OCI-LY7 (cell line): ENCODE data around the gene KCNJ5. TPM values are rescaled to one million over a fixed set of nuclear protein-coding genes. Genes with fewer than 3 reads are reported as not detected.

Source experiments
- BruUV-seq: library from RNA; stranded (reverse); fragments of 400-500 nt; replicated peaks from 2 replicates; lab custom pipeline; 2021; lab: Mats Ljungman, UMichigan
- CTCF ChIA-PET: fragments of 300-600 bp; sonication (Branson Sonifier 250); formaldehyde crosslinking; loops from one replicate; lab custom pipeline; 2022; ENCODE audit warnings: antibody characterized with exemption; ENCODE audit not compliant: unreplicated experiment; lab: Charles Lee
- POLR2A ChIA-PET: fragments of 300-600 bp; sonication (Branson Sonifier 250); formaldehyde crosslinking; loops from one replicate; lab custom pipeline; 2022; ENCODE audit warnings: antibody characterized with exemption; lab: Charles Lee
- DNase-seq: peaks from one replicate; pipeline ENCODE4 v3.0.0-alpha.2; 2015; ENCODE audit warnings: low spot score
- H2AFZ ChIP-seq: fragments of 200-600 bp; sonication (generic), shearing (Covaris generic); 2 replicates; pipeline ENCODE4 v1.6.1; 2014; ENCODE audit warnings: mild to moderate bottlenecking, antibody characterized with exemption, low read length, moderate library complexity
- H3K27ac ChIP-seq: fragments of 200-600 bp; sonication (generic); 2 replicates; pipeline ENCODE4 v1.5.1; 2014; ENCODE audit warnings: mixed run types, low read depth, mild to moderate bottlenecking, moderate library complexity, low read length, inconsistent platforms; ENCODE audit not compliant: poor library complexity, severe bottlenecking
- H3K36me3 ChIP-seq: fragments of 200-600 bp; sonication (generic); 2 replicates; pipeline ENCODE4 v1.6.1; 2014; ENCODE audit warnings: mild to moderate bottlenecking, antibody characterized with exemption, low read length, moderate library complexity, mixed read lengths; ENCODE audit not compliant: insufficient read depth
- H3K4me1 ChIP-seq: fragments of 200-600 bp; sonication (generic); 2 replicates; pipeline ENCODE4 v1.5.1; 2014; ENCODE audit warnings: mild to moderate bottlenecking, low read length; ENCODE audit not compliant: insufficient read depth, poor library complexity, severe bottlenecking
- H3K4me2 ChIP-seq: fragments of 200-600 bp; sonication (generic); 2 replicates; pipeline ENCODE4 v1.6.1; 2014; ENCODE audit warnings: mild to moderate bottlenecking, low read length
- H3K4me3 ChIP-seq: fragments of 200-600 bp; sonication (generic); 2 replicates; pipeline ENCODE4 v1.5.1; 2014; ENCODE audit warnings: mild to moderate bottlenecking, low read depth, low read length; ENCODE audit not compliant: poor library complexity, severe bottlenecking
- H3K79me2 ChIP-seq: fragments of 200-600 bp; sonication (generic); 2 replicates; pipeline ENCODE4 v1.6.1; 2016; ENCODE audit warnings: low read depth, mild to moderate bottlenecking, low read length, moderate library complexity, mixed read lengths; ENCODE audit not compliant: insufficient read depth
- H3K9me2 ChIP-seq: fragments of 200-600 bp; sonication (generic); 2 replicates; pipeline ENCODE4 v1.6.1; 2016; ENCODE audit warnings: mild to moderate bottlenecking, low read length, mixed read lengths; ENCODE audit not compliant: insufficient read depth
- H3K9me3 ChIP-seq: fragments of 200-600 bp; sonication (generic); 2 replicates; pipeline ENCODE4 v1.6.1; 2014; ENCODE audit warnings: mild to moderate bottlenecking, mixed run types, low read length, mixed read lengths
- H4K20me1 ChIP-seq: fragments of 200-600 bp; sonication (generic); 2 replicates; pipeline ENCODE4 v1.6.1; 2014; ENCODE audit warnings: mild to moderate bottlenecking, antibody characterized with exemption, low read length, moderate library complexity, mixed read lengths; ENCODE audit not compliant: insufficient read depth
- EZH2phosphoT487 ChIP-seq: fragments of 200-600 bp; sonication (generic); IDR thresholded peaks from 2 replicates; pipeline ENCODE4 v1.6.1; 2018; ENCODE audit warnings: low read depth, borderline replicate concordance, mild to moderate bottlenecking, mixed run types, antibody characterized with exemption, low read length, moderate library complexity, mixed read lengths
- intact Hi-C: fragments of 100-400 bp; cut with micrococcal nuclease; formaldehyde crosslinking; loops from one replicate; pipeline ENCODE4 v1.10.0; 2022; ENCODE audit not compliant: unreplicated experiment
- total RNA-seq, 2 experiments: library from RNA; depleted of rRNA in 1 of 2; stranded (reverse); fragments of >200 nt in 1 of 2; shearing (Covaris generic) in 1 of 2; gene quantifications; 2 replicates each; pipeline ENCODE4 v1.2.3, GENCODE V29; 2014 to 2022
- TF ChIP-seq, protein P1 (sequence below): fragments of 200-600 bp; sonication (generic); conservative IDR thresholded peaks from 2 replicates; pipeline ENCODE4 v1.5.1; 2014; ENCODE audit warnings: mild to moderate bottlenecking, antibody characterized with exemption, low read length, moderate library complexity, mixed read lengths

Gene KCNJ5
- total RNA-seq, 2 experiments from 2014 or later: not detected

DNA sequence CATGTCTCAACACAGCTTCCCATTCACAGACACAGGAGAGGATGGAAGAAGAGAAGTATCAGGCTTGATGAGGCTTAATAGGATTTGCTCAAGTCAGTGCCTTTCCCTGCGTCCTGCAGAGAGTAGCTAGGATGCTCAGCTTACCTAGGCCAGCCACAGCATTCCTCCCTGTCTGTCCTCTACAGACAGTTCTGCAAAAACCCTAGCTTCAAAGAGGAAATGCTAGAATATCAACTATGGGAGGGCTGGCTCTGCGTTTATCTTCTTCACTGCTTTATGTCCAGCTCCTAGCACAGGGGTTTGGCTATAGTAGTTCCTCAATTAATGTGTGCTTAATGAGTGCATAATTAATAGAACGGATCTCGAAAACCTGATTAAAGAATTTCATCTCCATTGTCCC, 16.4 kb downstream of the KCNJ5 start:
- no peak overlapping the region for H3K4me3 ChIP-seq
- H3K27ac ChIP-seq: no peak overlapping the region
- POLR2A ChIA-PET: no interaction called here
- no peak overlapping the region for H2AFZ ChIP-seq
- DNase-seq: no peak
- no peaks in the 10 kb centered on the region for H3K79me2 ChIP-seq
- no peaks in the 10 kb centered on the region for H3K4me1 ChIP-seq
- CTCF ChIA-PET: interaction anchor here (0.6 kb wide), 1 partner anchor 1612 kb away, joined by 3 read pairs; no protein-coding TSS in a partner anchor
- H3K9me3 ChIP-seq: no peaks in the 10 kb centered on the region
- no peaks in the 10 kb centered on the region for H4K20me1 ChIP-seq
- TF ChIP-seq, protein P1, sequence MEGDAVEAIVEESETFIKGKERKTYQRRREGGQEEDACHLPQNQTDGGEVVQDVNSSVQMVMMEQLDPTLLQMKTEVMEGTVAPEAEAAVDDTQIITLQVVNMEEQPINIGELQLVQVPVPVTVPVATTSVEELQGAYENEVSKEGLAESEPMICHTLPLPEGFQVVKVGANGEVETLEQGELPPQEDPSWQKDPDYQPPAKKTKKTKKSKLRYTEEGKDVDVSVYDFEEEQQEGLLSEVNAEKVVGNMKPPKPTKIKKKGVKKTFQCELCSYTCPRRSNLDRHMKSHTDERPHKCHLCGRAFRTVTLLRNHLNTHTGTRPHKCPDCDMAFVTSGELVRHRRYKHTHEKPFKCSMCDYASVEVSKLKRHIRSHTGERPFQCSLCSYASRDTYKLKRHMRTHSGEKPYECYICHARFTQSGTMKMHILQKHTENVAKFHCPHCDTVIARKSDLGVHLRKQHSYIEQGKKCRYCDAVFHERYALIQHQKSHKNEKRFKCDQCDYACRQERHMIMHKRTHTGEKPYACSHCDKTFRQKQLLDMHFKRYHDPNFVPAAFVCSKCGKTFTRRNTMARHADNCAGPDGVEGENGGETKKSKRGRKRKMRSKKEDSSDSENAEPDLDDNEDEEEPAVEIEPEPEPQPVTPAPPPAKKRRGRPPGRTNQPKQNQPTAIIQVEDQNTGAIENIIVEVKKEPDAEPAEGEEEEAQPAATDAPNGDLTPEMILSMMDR: no peak
- TF ChIP-seq EZH2phosphoT487: no peak
- no peak overlapping the region for H3K4me2 ChIP-seq
- H3K9me2 ChIP-seq: no peaks in the 10 kb centered on the region
- BruUV-seq: no TSS peak
- intact Hi-C loops: no loop called here
- no peaks in the 10 kb centered on the region for H3K36me3 ChIP-seq

DNA sequence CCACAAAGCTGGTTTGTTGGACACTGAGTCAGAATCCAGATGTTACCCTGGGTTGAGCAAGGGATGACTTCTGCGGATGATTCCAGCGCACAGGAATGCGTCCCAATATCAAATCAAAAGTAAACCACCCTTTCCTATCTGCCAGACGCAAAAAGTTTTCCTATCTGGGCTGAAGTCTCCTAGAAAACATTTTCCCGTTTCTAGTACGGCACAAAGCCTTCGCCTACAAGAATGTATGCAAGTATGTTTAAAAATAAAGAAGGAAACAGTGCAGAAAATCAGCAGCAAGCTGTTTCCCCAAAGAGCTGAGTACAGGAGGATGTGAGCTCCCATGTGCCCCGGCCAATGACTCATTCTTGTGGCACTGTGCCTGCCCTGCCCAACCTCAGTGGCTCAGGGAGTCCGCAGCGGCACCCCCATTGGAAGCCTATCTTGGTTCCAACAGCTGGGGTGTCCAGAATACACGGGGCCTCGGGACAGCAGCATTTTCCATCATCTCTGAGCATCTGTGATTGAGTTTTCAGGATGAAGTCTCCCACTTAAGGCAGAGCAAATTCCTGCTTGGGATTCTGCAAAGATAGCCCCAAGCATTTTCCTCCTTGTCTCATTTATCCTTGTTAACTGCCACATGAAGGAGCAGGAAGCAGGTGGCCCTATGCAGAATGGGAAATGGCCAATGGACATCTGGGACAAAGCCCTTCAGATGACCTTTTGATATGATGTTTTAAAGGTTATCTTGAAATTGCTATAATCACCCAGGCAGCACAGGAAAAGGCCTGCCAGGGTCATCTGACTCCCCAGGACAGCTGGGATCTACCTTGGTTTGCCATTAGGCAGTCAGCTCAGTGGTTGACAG, 17.5 kb downstream of the KCNJ5 start:
- Histone ChIP-seq H3K79me2 (no peaks in the 10 kb centered on the region), H3K4me1 (no peaks in the 10 kb centered on the region), H2AFZ (no peak overlapping the region), H3K9me2 (no peaks in the 10 kb centered on the region), H3K4me2 (no peak overlapping the region), H3K4me3 (no peak overlapping the region), H3K9me3 (no peaks in the 10 kb centered on the region), H3K27ac (no peak overlapping the region), H3K36me3 (no peaks in the 10 kb centered on the region), H4K20me1 (no peaks in the 10 kb centered on the region)
- POLR2A ChIA-PET: no interaction called here
- CTCF ChIA-PET: no interaction called here
- no peak for TF ChIP-seq EZH2phosphoT487
- TF ChIP-seq, protein P1: no peak
- no peak for DNase-seq
- intact Hi-C loops: no loop called here
- BruUV-seq: no TSS peak
